Fibroblast of villous mesenchyme (primary cell): ENCODE results near the gene TMEM184A. TPM values are rescaled to one million over a fixed set of nuclear protein-coding genes. Genes with fewer than 3 reads are reported as not detected.

ENCODE experiments used
- DNase-seq: peaks from one replicate; pipeline ENCODE4 v3.0.0-alpha.2; 2010; ENCODE audit warnings: low read depth
- H3K4me3 ChIP-seq: 2 replicates; pipeline ENCODE4 v1.5.1; 2011; ENCODE audit warnings: low read depth, mild to moderate bottlenecking, low read length
- total RNA-seq: library from RNA; depleted of rRNA; stranded (reverse); fragments of >200 nt; gene quantifications from 2 replicates; pipeline ENCODE4 v1.2.3, GENCODE V29; 2012
- TF ChIP-seq, protein P1 (sequence below): IDR thresholded peaks from 2 replicates; pipeline ENCODE4 v1.5.1; 2012; ENCODE audit warnings: low read depth, mild to moderate bottlenecking, low read length; ENCODE audit not compliant: insufficient read depth

Gene TMEM184A
- total RNA-seq, 1 donor, result 0.86 TPM

GRCh38 chr7:1493129-1493528 is 62.9 kb downstream of the TMEM184A start:
- no peak for DNase-seq
- H3K4me3 ChIP-seq, result no peak overlapping the region
- TF ChIP-seq, protein P1, sequence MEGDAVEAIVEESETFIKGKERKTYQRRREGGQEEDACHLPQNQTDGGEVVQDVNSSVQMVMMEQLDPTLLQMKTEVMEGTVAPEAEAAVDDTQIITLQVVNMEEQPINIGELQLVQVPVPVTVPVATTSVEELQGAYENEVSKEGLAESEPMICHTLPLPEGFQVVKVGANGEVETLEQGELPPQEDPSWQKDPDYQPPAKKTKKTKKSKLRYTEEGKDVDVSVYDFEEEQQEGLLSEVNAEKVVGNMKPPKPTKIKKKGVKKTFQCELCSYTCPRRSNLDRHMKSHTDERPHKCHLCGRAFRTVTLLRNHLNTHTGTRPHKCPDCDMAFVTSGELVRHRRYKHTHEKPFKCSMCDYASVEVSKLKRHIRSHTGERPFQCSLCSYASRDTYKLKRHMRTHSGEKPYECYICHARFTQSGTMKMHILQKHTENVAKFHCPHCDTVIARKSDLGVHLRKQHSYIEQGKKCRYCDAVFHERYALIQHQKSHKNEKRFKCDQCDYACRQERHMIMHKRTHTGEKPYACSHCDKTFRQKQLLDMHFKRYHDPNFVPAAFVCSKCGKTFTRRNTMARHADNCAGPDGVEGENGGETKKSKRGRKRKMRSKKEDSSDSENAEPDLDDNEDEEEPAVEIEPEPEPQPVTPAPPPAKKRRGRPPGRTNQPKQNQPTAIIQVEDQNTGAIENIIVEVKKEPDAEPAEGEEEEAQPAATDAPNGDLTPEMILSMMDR, result no peak

DNA sequence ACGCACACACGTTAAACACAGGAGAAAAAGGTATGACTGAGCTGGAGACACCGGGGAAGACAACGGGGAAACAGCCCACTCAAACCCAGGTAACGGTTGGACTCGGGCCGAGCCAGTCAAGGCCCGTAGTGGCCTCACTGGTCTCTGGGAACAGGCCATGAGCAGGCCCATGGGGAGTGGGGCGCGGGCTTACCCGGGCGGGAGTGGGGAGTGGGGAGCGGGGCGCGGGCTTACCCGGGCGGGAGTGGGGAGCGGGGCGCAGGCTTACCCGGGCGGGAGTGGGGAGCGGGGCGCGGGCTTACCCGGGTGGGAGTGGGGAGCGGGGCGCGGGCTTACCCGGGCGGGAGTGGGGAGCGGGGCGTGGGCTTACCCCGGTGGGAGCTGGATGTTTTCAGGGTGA is 63.4 kb downstream of the TMEM184A start:
- no peak for DNase-seq
- TF ChIP-seq, protein P1, result no peak

More for the DNA sequence above, 63.4 kb downstream of the TMEM184A start:
- H3K4me3 ChIP-seq, result no peak overlapping the region

Other genes with a start within 250 kb of the TMEM184A start
- gene MICALL2, start 96.7 kb downstream of the TMEM184A start, total RNA-seq, result 25.4 and 34.5 TPM in 2 replicates
- 45.3 and 69.9 TPM in 2 replicates for gene INTS1, start 51.8 kb downstream of the TMEM184A start, total RNA-seq
- gene MAFK, start 25.5 kb downstream of the TMEM184A start, total RNA-seq, result 21.6 and 26.4 TPM in 2 replicates
- gene PSMG3, start 13.8 kb upstream of the TMEM184A start, total RNA-seq, result 24.6 and 30.9 TPM in 2 replicates
- 0.86 and 1.6 TPM in 2 replicates for gene ELFN1, start 114.1 kb upstream of the TMEM184A start, total RNA-seq